Muscle of leg (tissue), 11 donors: Measurements from ENCODE around the gene HIGD1C. TPM values are rescaled to one million over a fixed set of nuclear protein-coding genes. Genes with fewer than 3 reads are reported as not detected.
"Not testable (repeated sequence)": the region's sequence is repeated elsewhere in the genome, so short reads cannot be mapped to it uniquely, and the experiment has no call there.

Experiments
- DNase-seq: peaks from one replicate; pipeline ENCODE4 v3.0.0; 2013
- H3K27ac ChIP-seq: one replicate; pipeline ENCODE4 v1.5.1; 2013; ENCODE audit warnings: mild to moderate bottlenecking, low read length, control low read depth
- H3K27me3 ChIP-seq: one replicate; pipeline ENCODE4 v1.6.1; 2013; ENCODE audit warnings: low read length; ENCODE audit not compliant: control insufficient read depth, insufficient read depth
- H3K36me3 ChIP-seq: one replicate; pipeline ENCODE4 v1.6.1; 2013; ENCODE audit warnings: low read length; ENCODE audit not compliant: control insufficient read depth, insufficient read depth
- H3K4me1 ChIP-seq: one replicate; pipeline ENCODE4 v1.6.1; 2013; ENCODE audit warnings: low read length; ENCODE audit not compliant: control insufficient read depth, insufficient read depth
- H3K4me3 ChIP-seq: one replicate; pipeline ENCODE4 v1.5.1; 2013; ENCODE audit warnings: low read length, control low read depth
- H3K9me3 ChIP-seq: replicated peaks from 2 replicates; pipeline ENCODE4 v1.6.1; 2013; ENCODE audit warnings: low read depth, low read length; ENCODE audit not compliant: control insufficient read depth
- WGBS: methylation state at CpG from one replicate; pipeline ENCODE4 v1.1.5; 2013; ENCODE audit warnings: missing lambda C conversion rate; ENCODE audit not compliant: insufficient coverage; 5-methylcytosine and 5-hydroxymethylcytosine counted together
- polyA plus RNA-seq, 8 donors: library from polyadenylated mRNA; unstranded; fragments of 120-200 nt; gene quantifications; one replicate each; pipeline versions ENCODE4 v1.2.1 to v1.2.3, GENCODE V29; 2013; ENCODE audit warnings: inconsistent platforms in 1 of 8, low replicate concordance in 1 of 8; ENCODE audit not compliant: insufficient read length in 8 of 8, insufficient read depth in 1 of 8
- total RNA-seq: library from RNA; stranded (reverse); fragments of 120-200 nt; gene quantifications from one replicate; pipeline ENCODE4 v1.2.4, GENCODE V29; 2013

The HIGD1C gene
- total and polyA plus RNA-seq, 9 donors: 0.44 to 0.98 (median 0.55) TPM; not detected in 5

GRCh38 chr12:50924439-50925341 is 27.7 kb upstream of the HIGD1C start:
- peak; percentile 98 for DNase-seq
- Histone ChIP-seq H3K27me3 (no peaks in the 10 kb centered on the region), H3K27ac (peak overlapping the region; percentile 93), H3K4me3 (peak overlapping the region; percentile 74), H3K36me3 (no peaks in the 10 kb centered on the region), H3K9me3 (no peaks in the 10 kb centered on the region), H3K4me1 (peaks cover 15% of the 10 kb centered on the region)
- WGBS: 4% methylated on average over 7 of the region's 13 CpGs

- no peaks in the 10 kb centered on the region for H3K27me3 ChIP-seq
- peak overlapping the region; percentile 93 for H3K27ac ChIP-seq
- H3K36me3 ChIP-seq: peaks cover 4% of the 10 kb centered on the region
- H3K9me3 ChIP-seq: no peaks in the 10 kb centered on the region
- peaks cover 15% of the 10 kb centered on the region for H3K4me1 ChIP-seq
- H3K4me3 ChIP-seq: peak overlapping the region; percentile 74
- peak; percentile 22 for DNase-seq
- 10% methylated on average over 3 of the region's 7 CpGs for WGBS
Measured at GRCh38 chr12:50925342-50925651, 27.0 kb upstream of the HIGD1C start.

GRCh38 chr12:50925920-50926319 is 26.4 kb upstream of the HIGD1C start:
- Histone ChIP-seq H3K27ac (peak overlapping the region; percentile 93), H3K4me1 (peaks cover 15% of the 10 kb centered on the region), H3K27me3 (no peaks in the 10 kb centered on the region), H3K4me3 (peak overlapping the region; percentile 74), H3K9me3 (no peaks in the 10 kb centered on the region), H3K36me3 (peaks cover 8% of the 10 kb centered on the region)
- DNase-seq: no peak
- no CpG with 5 or more reads among the region's 1 CpG for WGBS

- Histone ChIP-seq H3K4me1 (peaks cover 15% of the 10 kb centered on the region), H3K36me3 (peaks cover 8% of the 10 kb centered on the region), H3K4me3 (peak overlapping the region; percentile 74), H3K9me3 (no peaks in the 10 kb centered on the region), H3K27me3 (no peaks in the 10 kb centered on the region), H3K27ac (peak overlapping the region; percentile 93)
- no peak for DNase-seq
- WGBS: 0% methylated on average over 1 of the region's 1 CpG
Measured at GRCh38 chr12:50926415-50926814, 25.9 kb upstream of the HIGD1C start.

- H3K4me3 ChIP-seq: peak overlapping the region; percentile 74
- peak; percentile 23 for DNase-seq
- H3K27ac ChIP-seq: peak overlapping the region; percentile 71
- peaks cover 15% of the 10 kb centered on the region for H3K4me1 ChIP-seq
- H3K36me3 ChIP-seq, H3K27me3 ChIP-seq, H3K9me3 ChIP-seq: not testable (repeated sequence)
- WGBS: no CpG with 5 or more reads among the region's 3 CpGs
Measured at GRCh38 chr12:50926932-50927331, 25.4 kb upstream of the HIGD1C start.

GRCh38 chr12:50927356-50927755 is 25.0 kb upstream of the HIGD1C start:
- peaks cover 8% of the 10 kb centered on the region for H3K36me3 ChIP-seq
- no peak for DNase-seq
- H3K4me3 ChIP-seq: peak overlapping the region; percentile 74
- H3K9me3 ChIP-seq: no peaks in the 10 kb centered on the region
- peak overlapping the region; percentile 71 for H3K27ac ChIP-seq
- WGBS: 57% methylated on average over 1 of the region's 2 CpGs
- peaks cover 15% of the 10 kb centered on the region for H3K4me1 ChIP-seq
- no peaks in the 10 kb centered on the region for H3K27me3 ChIP-seq

- Histone ChIP-seq H3K4me1 (peaks cover 13% of the 10 kb centered on the region), H3K27me3 (no peaks in the 10 kb centered on the region), H3K27ac (peak overlapping the region; percentile 71), H3K9me3 (no peaks in the 10 kb centered on the region), H3K36me3 (peaks cover 8% of the 10 kb centered on the region), H3K4me3 (peak overlapping the region; percentile 74)
- DNase-seq: no peak
- WGBS: 89% methylated on average over 2 of the region's 6 CpGs
Measured at GRCh38 chr12:50927766-50928224, 24.5 kb upstream of the HIGD1C start.

- no peak for DNase-seq
- Histone ChIP-seq H3K4me3 (peak overlapping the region; percentile 74), H3K27me3 (no peaks in the 10 kb centered on the region), H3K4me1 (peaks cover 11% of the 10 kb centered on the region), H3K36me3 (peaks cover 11% of the 10 kb centered on the region), H3K9me3 (no peaks in the 10 kb centered on the region), H3K27ac (peak overlapping the region; percentile 17)
- WGBS: 61% methylated on average over 3 of the region's 3 CpGs
Measured at GRCh38 chr12:50928392-50928791, 24.0 kb upstream of the HIGD1C start.

- no peak for DNase-seq
- Histone ChIP-seq H3K4me3 (no peak overlapping the region), H3K4me1 (peaks cover 9% of the 10 kb centered on the region), H3K27me3 (no peaks in the 10 kb centered on the region), H3K27ac (no peak overlapping the region), H3K9me3 (no peaks in the 10 kb centered on the region), H3K36me3 (peaks cover 18% of the 10 kb centered on the region)
- 84% methylated on average over 3 of the region's 3 CpGs for WGBS
Measured at GRCh38 chr12:50929831-50930230, 22.5 kb upstream of the HIGD1C start.

GRCh38 chr12:50930477-50930876 is 21.9 kb upstream of the HIGD1C start:
- DNase-seq, H3K27ac ChIP-seq, H3K4me1 ChIP-seq: not testable (repeated sequence)

More at GRCh38 chr12:50930477-50930876, 21.9 kb upstream of the HIGD1C start:
- not testable (repeated sequence) for H3K4me3 ChIP-seq, H3K27me3 ChIP-seq, H3K9me3 ChIP-seq
- peaks cover 18% of the 10 kb centered on the region for H3K36me3 ChIP-seq
- WGBS: 85% methylated on average over 6 of the region's 12 CpGs
